SU-DHL-6 (cell line): ENCODE results near the gene CACNB2.
A peak's percentile ranks its signal among the peaks of the same experiment; 100 is the strongest.

ENCODE experiments used
- H2AFZ ChIP-seq: fragments of 200-600 bp; sonication (generic); 2 replicates; pipeline ENCODE4 v1.6.1; 2014; ENCODE audit warnings: low read depth, mild to moderate bottlenecking, moderate library complexity, mixed read lengths, antibody characterized with exemption, low read length; ENCODE audit not compliant: severe bottlenecking
- H3F3A ChIP-seq: fragments of 200-600 bp; shearing (Covaris generic); 2 replicates; pipeline ENCODE4 v1.6.0; 2016; ENCODE audit warnings: antibody characterized with exemption, mild to moderate bottlenecking; ENCODE audit not compliant: insufficient read depth
- H3K27ac ChIP-seq: fragments of 200-600 bp; sonication (generic); 2 replicates; pipeline ENCODE4 v1.5.1; 2016; ENCODE audit warnings: low read depth, mild to moderate bottlenecking, low read length, moderate library complexity, mixed read lengths
- H3K27me3 ChIP-seq: fragments of 200-600 bp; sonication (generic), shearing (Covaris generic); 2 replicates; pipeline ENCODE4 v1.6.0; 2014; ENCODE audit warnings: mild to moderate bottlenecking, low read length
- H3K36me3 ChIP-seq: fragments of 200-600 bp; sonication (generic); 2 replicates; pipeline ENCODE4 v1.6.1; 2014; ENCODE audit warnings: mild to moderate bottlenecking, low read length, mixed read lengths
- H3K4me2 ChIP-seq: fragments of 300-600, 200-600 bp; shearing (Covaris generic), sonication (generic); 2 replicates; pipeline ENCODE4 v1.6.0; 2014; ENCODE audit warnings: low read length, low read depth, mild to moderate bottlenecking; ENCODE audit not compliant: poor library complexity, severe bottlenecking
- H3K4me3 ChIP-seq: fragments of 200-600 bp; sonication (generic); 2 replicates; pipeline ENCODE4 v1.5.1; 2014; ENCODE audit warnings: antibody characterized with exemption, low read length, mild to moderate bottlenecking, mixed read lengths; ENCODE audit not compliant: insufficient read depth, poor library complexity, severe bottlenecking
- H3K79me2 ChIP-seq: fragments of 200-600 bp; sonication (generic); 2 replicates; pipeline ENCODE4 v1.6.1; 2014; ENCODE audit warnings: mild to moderate bottlenecking, low read length, moderate library complexity; ENCODE audit not compliant: insufficient read depth
- H3K9ac ChIP-seq: fragments of 200-600 bp; sonication (generic); 2 replicates; pipeline ENCODE4 v1.7.0; 2014; ENCODE audit warnings: mild to moderate bottlenecking, low read length
- H3K9me2 ChIP-seq: fragments of 200-600 bp; sonication (generic); replicated peaks from 2 replicates; pipeline ENCODE4 v1.6.1; 2014; ENCODE audit warnings: low read length; ENCODE audit not compliant: insufficient read depth
- H3K9me3 ChIP-seq: fragments of 200-600 bp; sonication (generic); 2 replicates; pipeline ENCODE4 v1.6.1; 2014; ENCODE audit warnings: low read length, mixed read lengths; ENCODE audit not compliant: insufficient read depth
- H4K20me1 ChIP-seq: fragments of 200-600 bp; sonication (generic); 2 replicates; pipeline ENCODE4 v1.6.1; 2014; ENCODE audit warnings: low read depth, mild to moderate bottlenecking, antibody characterized with exemption, low read length, moderate library complexity, mixed read lengths
- EZH2phosphoT487 ChIP-seq: fragments of 200-600 bp; sonication (generic), shearing (Covaris generic); conservative IDR thresholded peaks from 2 replicates; pipeline ENCODE4 v1.6.1; 2018; ENCODE audit warnings: mild to moderate bottlenecking, antibody characterized with exemption, low read length, moderate library complexity, mixed read lengths
- TF ChIP-seq, protein P1 (sequence below): fragments of 200-600 bp; sonication (generic); IDR thresholded peaks from one replicate; pipeline ENCODE4 v1.5.1; 2017; ENCODE audit warnings: antibody characterized with exemption, mild to moderate bottlenecking, low read length, moderate library complexity; ENCODE audit not compliant: insufficient read depth, poor library complexity, severe bottlenecking

CACNB2 gene

GRCh38 chr10:18102404-18102803 is 37.8 kb upstream of the CACNB2 start:
- H2AFZ ChIP-seq: no peak overlapping the region
- H3K4me3 ChIP-seq: no peak overlapping the region
- H3K9me3 ChIP-seq: no peaks in the 10 kb centered on the region
- no peaks in the 10 kb centered on the region for H4K20me1 ChIP-seq
- no peak overlapping the region for H3K9ac ChIP-seq
- no peaks in the 10 kb centered on the region for H3K9me2 ChIP-seq
- H3K27ac ChIP-seq: no peak overlapping the region
- no peak overlapping the region for H3K4me2 ChIP-seq
- H3K79me2 ChIP-seq: no peaks in the 10 kb centered on the region
- H3K27me3 ChIP-seq: peaks cover 2% of the 10 kb centered on the region; the same call in 1 of the 2 replicates
- no peaks in the 10 kb centered on the region for H3F3A ChIP-seq
- no peak for TF ChIP-seq EZH2phosphoT487
- TF ChIP-seq, protein P1, sequence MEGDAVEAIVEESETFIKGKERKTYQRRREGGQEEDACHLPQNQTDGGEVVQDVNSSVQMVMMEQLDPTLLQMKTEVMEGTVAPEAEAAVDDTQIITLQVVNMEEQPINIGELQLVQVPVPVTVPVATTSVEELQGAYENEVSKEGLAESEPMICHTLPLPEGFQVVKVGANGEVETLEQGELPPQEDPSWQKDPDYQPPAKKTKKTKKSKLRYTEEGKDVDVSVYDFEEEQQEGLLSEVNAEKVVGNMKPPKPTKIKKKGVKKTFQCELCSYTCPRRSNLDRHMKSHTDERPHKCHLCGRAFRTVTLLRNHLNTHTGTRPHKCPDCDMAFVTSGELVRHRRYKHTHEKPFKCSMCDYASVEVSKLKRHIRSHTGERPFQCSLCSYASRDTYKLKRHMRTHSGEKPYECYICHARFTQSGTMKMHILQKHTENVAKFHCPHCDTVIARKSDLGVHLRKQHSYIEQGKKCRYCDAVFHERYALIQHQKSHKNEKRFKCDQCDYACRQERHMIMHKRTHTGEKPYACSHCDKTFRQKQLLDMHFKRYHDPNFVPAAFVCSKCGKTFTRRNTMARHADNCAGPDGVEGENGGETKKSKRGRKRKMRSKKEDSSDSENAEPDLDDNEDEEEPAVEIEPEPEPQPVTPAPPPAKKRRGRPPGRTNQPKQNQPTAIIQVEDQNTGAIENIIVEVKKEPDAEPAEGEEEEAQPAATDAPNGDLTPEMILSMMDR: no peak
- no peaks in the 10 kb centered on the region for H3K36me3 ChIP-seq

DNA sequence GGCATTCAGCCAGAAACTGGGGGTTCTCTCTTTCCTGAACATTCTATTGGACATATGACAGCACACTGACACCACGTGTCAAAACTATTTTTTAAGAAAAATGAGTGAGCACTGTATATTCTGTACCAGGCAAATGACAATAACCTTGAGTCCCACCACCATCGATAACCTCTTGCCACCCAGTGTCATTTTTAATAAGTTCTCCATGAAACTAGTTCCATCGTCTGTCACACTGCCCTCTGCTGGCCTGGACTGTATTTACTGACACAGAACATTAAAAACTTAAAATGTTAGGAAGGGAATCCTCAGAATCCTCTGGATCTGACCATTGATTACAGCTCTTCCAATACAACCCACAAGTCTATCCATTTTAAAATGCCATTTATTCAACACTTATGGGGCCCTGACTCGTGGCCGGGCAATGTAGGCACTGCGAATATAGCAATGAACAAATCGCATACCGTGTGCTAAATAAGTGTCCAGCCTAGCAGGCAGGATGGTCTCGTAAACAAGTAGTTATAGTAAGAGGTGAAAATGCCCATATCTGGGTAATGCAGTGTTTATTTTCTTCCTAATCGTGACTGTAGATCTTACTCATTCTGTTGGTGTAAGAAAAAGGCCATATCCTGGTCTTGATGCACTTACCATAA is 35.9 kb upstream of the CACNB2 start:
- H3K9ac ChIP-seq: no peak overlapping the region
- no peak overlapping the region for H2AFZ ChIP-seq
- H4K20me1 ChIP-seq: no peaks in the 10 kb centered on the region
- TF ChIP-seq, protein P1: peak; percentile 76
- no peak for TF ChIP-seq EZH2phosphoT487
- H3K4me3 ChIP-seq: no peak overlapping the region
- no peaks in the 10 kb centered on the region for H3K79me2 ChIP-seq
- H3K4me2 ChIP-seq: no peak overlapping the region
- no peaks in the 10 kb centered on the region for H3K36me3 ChIP-seq
- H3K27ac ChIP-seq: no peak overlapping the region
- H3K27me3 ChIP-seq: peaks cover 2% of the 10 kb centered on the region; the same call in 1 of the 2 replicates
- no peaks in the 10 kb centered on the region for H3K9me2 ChIP-seq
- no peaks in the 10 kb centered on the region for H3F3A ChIP-seq
- no peaks in the 10 kb centered on the region for H3K9me3 ChIP-seq

GRCh38 chr10:18109341-18109870 is 30.8 kb upstream of the CACNB2 start:
- H4K20me1 ChIP-seq: no peaks in the 10 kb centered on the region
- H3K27me3 ChIP-seq: peaks cover 2% of the 10 kb centered on the region; the same call in 1 of the 2 replicates
- no peak overlapping the region for H3K27ac ChIP-seq
- H3K36me3 ChIP-seq: no peaks in the 10 kb centered on the region
- no peaks in the 10 kb centered on the region for H3F3A ChIP-seq
- no peaks in the 10 kb centered on the region for H3K9me3 ChIP-seq
- no peaks in the 10 kb centered on the region for H3K79me2 ChIP-seq
- H2AFZ ChIP-seq: no peak overlapping the region
- TF ChIP-seq, protein P1: no peak
- no peak for TF ChIP-seq EZH2phosphoT487
- H3K4me3 ChIP-seq: no peak overlapping the region
- H3K4me2 ChIP-seq: no peak overlapping the region
- H3K9ac ChIP-seq: no peak overlapping the region
- H3K9me2 ChIP-seq: no peaks in the 10 kb centered on the region
